ENCODE results near the gene SIM2. TPM values are rescaled to one million over a fixed set of nuclear protein-coding genes. Genes with fewer than 3 reads are reported as not detected.

SIM2 gene
- total and polyA plus RNA-seq, 2 experiments from 2014 or later, result 0.14 TPM; not detected in 1

GRCh38 chr21:36681117-36681631 is 17.7 kb upstream of the SIM2 start:
- H3K36me3 ChIP-seq (ENCODE audit: low read depth), result no peaks in the 10 kb centered on the region
- no peaks in the 10 kb centered on the region for H3K9me3 ChIP-seq (ENCODE audit: low read depth)
- no peak overlapping the region for H3K27ac ChIP-seq
- no peak overlapping the region for H3K9ac ChIP-seq
- DNase-seq, result no peak
- peaks cover 73% of the 10 kb centered on the region for H3K27me3 ChIP-seq (replicated peaks; ENCODE audit: insufficient read depth)
- in situ Hi-C loops (cut with MboI), result no loop called here
- no peaks in the 10 kb centered on the region for H3F3A ChIP-seq (ENCODE audit: insufficient read depth)
- no peaks in the 10 kb centered on the region for H3K79me2 ChIP-seq (ENCODE audit: insufficient read depth)
- H3K4me3 ChIP-seq, result no peak overlapping the region
- H2AFZ ChIP-seq, result no peak overlapping the region
- H3K9me2 ChIP-seq (ENCODE audit: insufficient read depth), result no peaks in the 10 kb centered on the region
- WGBS, 2 experiments (ENCODE audit: low coverage in 1 of 2, low lambda C conversion rate in 2 of 2, missing lambda C conversion rate in 2 of 2), result 50 to 52% methylated on average over 2 of the region's 2 CpGs
- H4K20me1 ChIP-seq (ENCODE audit: insufficient read depth), result no peaks in the 10 kb centered on the region
- no peak overlapping the region for H3K4me2 ChIP-seq (ENCODE audit: unreplicated experiment)
- TF ChIP-seq EZH2phosphoT487 (IDR thresholded peaks at IDR 0.05; ENCODE audit: insufficient read depth, low read depth) (no peak), EZH2 (IDR thresholded peaks at IDR 0.05; ENCODE audit: insufficient read depth, poor library complexity, severe bottlenecking) (no peak)
- no peaks in the 10 kb centered on the region for H3K4me1 ChIP-seq (ENCODE audit: insufficient read depth)

GRCh38 chr21:36684957-36685714 is 13.8 kb upstream of the SIM2 start:
- no peaks in the 10 kb centered on the region for H3K9me2 ChIP-seq (ENCODE audit: insufficient read depth)
- no peak for TF ChIP-seq EZH2 (IDR thresholded peaks at IDR 0.05; ENCODE audit: insufficient read depth, poor library complexity, severe bottlenecking)
- no peaks in the 10 kb centered on the region for H3K79me2 ChIP-seq (ENCODE audit: insufficient read depth)
- H3K4me2 ChIP-seq (ENCODE audit: unreplicated experiment), result no peak overlapping the region
- H3K36me3 ChIP-seq (ENCODE audit: low read depth), result no peaks in the 10 kb centered on the region
- no peaks in the 10 kb centered on the region for H3K9me3 ChIP-seq (ENCODE audit: low read depth)
- no peak for DNase-seq
- no peak overlapping the region for H2AFZ ChIP-seq
- H3F3A ChIP-seq (ENCODE audit: insufficient read depth), result no peaks in the 10 kb centered on the region
- H3K4me1 ChIP-seq (ENCODE audit: insufficient read depth), result no peaks in the 10 kb centered on the region
- H3K27me3 ChIP-seq (replicated peaks; ENCODE audit: insufficient read depth), result peaks cover 69% of the 10 kb centered on the region
- WGBS, 2 experiments (ENCODE audit: low coverage in 1 of 2, low lambda C conversion rate in 2 of 2, missing lambda C conversion rate in 2 of 2), result 23 to 32% methylated on average over 2 of the region's 2 CpGs
- H3K9ac ChIP-seq, result no peak overlapping the region
- no peak overlapping the region for H3K4me3 ChIP-seq
- in situ Hi-C loops (cut with MboI), result no loop called here
- no peaks in the 10 kb centered on the region for H4K20me1 ChIP-seq (ENCODE audit: insufficient read depth)
- H3K27ac ChIP-seq, result no peak overlapping the region

GRCh38 chr21:36686955-36687354 is 12.0 kb upstream of the SIM2 start:
- no peak for DNase-seq
- Histone ChIP-seq H4K20me1 (ENCODE audit: insufficient read depth) (no peaks in the 10 kb centered on the region), H3K9me2 (ENCODE audit: insufficient read depth) (no peaks in the 10 kb centered on the region), H3K4me1 (ENCODE audit: insufficient read depth) (no peaks in the 10 kb centered on the region), H3F3A (ENCODE audit: insufficient read depth) (peaks cover 9% of the 10 kb centered on the region), H2AFZ (no peak overlapping the region), H3K9me3 (ENCODE audit: low read depth) (no peaks in the 10 kb centered on the region), H3K4me2 (ENCODE audit: unreplicated experiment) (no peak overlapping the region), H3K4me3 (no peak overlapping the region), H3K79me2 (ENCODE audit: insufficient read depth) (no peaks in the 10 kb centered on the region), H3K27ac (no peak overlapping the region), H3K27me3 (replicated peaks; ENCODE audit: insufficient read depth) (peaks cover 87% of the 10 kb centered on the region), H3K36me3 (ENCODE audit: low read depth) (no peaks in the 10 kb centered on the region), H3K9ac (no peak overlapping the region)
- TF ChIP-seq EZH2phosphoT487 (IDR thresholded peaks at IDR 0.05; ENCODE audit: insufficient read depth, low read depth), result no peak
- TF ChIP-seq EZH2 (IDR thresholded peaks at IDR 0.05; ENCODE audit: insufficient read depth, poor library complexity, severe bottlenecking), result no peak
- in situ Hi-C loops (cut with MboI), result no loop called here
- WGBS, 2 experiments (ENCODE audit: low coverage in 1 of 2, low lambda C conversion rate in 2 of 2, missing lambda C conversion rate in 2 of 2), result 48 to 54% methylated on average over 6 of the region's 6 CpGs

GRCh38 chr21:36688324-36688723 is 10.6 kb upstream of the SIM2 start:
- peaks cover 92% of the 10 kb centered on the region for H3K27me3 ChIP-seq (replicated peaks; ENCODE audit: insufficient read depth)
- H3K4me2 ChIP-seq (ENCODE audit: unreplicated experiment), result no peak overlapping the region
- H3K4me3 ChIP-seq, result no peak overlapping the region
- peaks cover 9% of the 10 kb centered on the region for H3F3A ChIP-seq (ENCODE audit: insufficient read depth)
- no peak overlapping the region for H2AFZ ChIP-seq
- DNase-seq, result no peak
- H3K27ac ChIP-seq, result no peak overlapping the region
- in situ Hi-C loops (cut with MboI), result no loop called here
- H3K4me1 ChIP-seq (ENCODE audit: insufficient read depth), result no peaks in the 10 kb centered on the region
- no peaks in the 10 kb centered on the region for H3K36me3 ChIP-seq (ENCODE audit: low read depth)
- H3K9me2 ChIP-seq (ENCODE audit: insufficient read depth), result no peaks in the 10 kb centered on the region
- no peak for TF ChIP-seq EZH2phosphoT487 (IDR thresholded peaks at IDR 0.05; ENCODE audit: insufficient read depth, low read depth)
- TF ChIP-seq EZH2 (IDR thresholded peaks at IDR 0.05; ENCODE audit: insufficient read depth, poor library complexity, severe bottlenecking), result no peak
- no peaks in the 10 kb centered on the region for H3K9me3 ChIP-seq (ENCODE audit: low read depth)
- H4K20me1 ChIP-seq (ENCODE audit: insufficient read depth), result no peaks in the 10 kb centered on the region
- no peaks in the 10 kb centered on the region for H3K79me2 ChIP-seq (ENCODE audit: insufficient read depth)
- H3K9ac ChIP-seq, result no peak overlapping the region
- 53% methylated on average over 6 of the region's 6 CpGs for WGBS, 2 experiments (ENCODE audit: low coverage in 1 of 2, low lambda C conversion rate in 2 of 2, missing lambda C conversion rate in 2 of 2)

All from GM23248 (cell line).